ENCODE results near the gene WDHD1. TPM values are rescaled to one million over a fixed set of nuclear protein-coding genes. Genes with fewer than 3 reads are reported as not detected.

The WDHD1 gene
- total RNA-seq, 1 donor from 2014 or later: 53.8 TPM

DNA sequence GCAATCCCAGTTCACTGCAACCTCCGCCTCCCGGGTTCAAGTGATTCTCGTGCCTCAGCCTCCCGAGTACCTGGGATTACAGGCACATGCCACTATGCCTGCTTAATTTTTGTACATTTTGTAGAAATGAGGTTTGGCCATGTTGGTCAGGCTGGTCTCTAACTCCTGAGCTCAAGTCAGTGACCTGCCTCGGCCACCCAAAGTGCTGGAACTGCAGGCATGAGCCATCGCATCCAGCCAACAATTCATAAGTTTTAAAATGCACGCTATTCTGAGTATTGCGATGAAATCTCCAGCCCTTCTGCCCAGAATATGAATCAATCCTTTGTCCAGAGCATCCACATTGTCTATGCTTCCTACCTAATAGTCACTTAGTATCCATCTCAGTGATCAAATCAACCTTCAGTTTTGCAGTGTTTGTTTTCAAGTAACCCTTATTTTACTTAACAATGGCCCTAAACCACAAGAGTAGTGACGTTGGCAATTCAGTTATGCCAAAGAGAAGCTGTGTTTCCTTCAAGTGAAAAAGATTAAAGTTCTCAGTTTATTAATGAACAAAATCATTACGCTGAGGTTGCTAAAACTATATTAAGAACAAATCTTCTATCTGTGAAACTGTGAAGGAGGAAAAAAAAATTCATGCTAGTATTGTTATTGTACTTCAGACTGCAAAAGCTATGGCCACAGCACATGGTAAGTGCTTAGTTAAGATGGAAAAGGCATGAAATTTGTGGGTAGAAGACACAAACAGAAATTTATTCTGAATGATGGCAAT, 135.2 kb downstream of the WDHD1 start:
- intact Hi-C loops (cut with micrococcal nuclease): no loop called here

DNA sequence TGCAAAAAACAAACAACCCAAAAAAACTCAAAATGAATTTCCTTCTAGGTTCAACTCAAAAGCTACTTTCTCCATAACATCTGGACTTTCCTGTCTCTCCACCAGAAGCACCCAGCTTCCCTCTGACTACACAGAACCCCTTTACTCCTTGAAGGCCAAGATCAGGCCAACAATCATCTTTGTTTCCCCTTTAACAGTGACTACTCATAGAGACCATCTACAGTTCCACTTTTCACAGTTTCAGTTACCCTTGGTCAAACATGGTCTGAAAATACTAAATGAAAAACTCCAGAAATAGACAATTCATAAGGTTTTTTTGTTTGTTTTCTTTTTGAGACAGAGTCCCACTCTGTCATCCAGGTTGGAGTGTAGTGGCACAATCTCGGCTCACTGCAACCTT, 136.1 kb downstream of the WDHD1 start:
- Mint-ChIP-seq H3K36me3 (ENCODE audit: low read depth) (peaks cover 14% of the 10 kb centered on the region), H3K27ac (peak overlapping the region; percentile 11), H3K27me3 (ENCODE audit: insufficient read depth) (no peaks in the 10 kb centered on the region), H3K4me1 (ENCODE audit: low read depth) (peaks cover 54% of the 10 kb centered on the region), H3K4me3 (no peak overlapping the region), H3K9me3 (no peaks in the 10 kb centered on the region)
- DNase-seq (ENCODE audit: low spot score): no peak
- intact Hi-C loops (cut with micrococcal nuclease): no loop called here

More for the DNA sequence above, 135.2 kb downstream of the WDHD1 start:
- no peak overlapping the region for H3K27ac Mint-ChIP-seq
- peaks cover 55% of the 10 kb centered on the region for H3K4me1 Mint-ChIP-seq (ENCODE audit: low read depth)
- no peaks in the 10 kb centered on the region for H3K27me3 Mint-ChIP-seq (ENCODE audit: insufficient read depth)
- H3K4me3 Mint-ChIP-seq: no peak overlapping the region
- no peak for DNase-seq (ENCODE audit: low spot score)
- H3K9me3 Mint-ChIP-seq: no peaks in the 10 kb centered on the region
- peaks cover 14% of the 10 kb centered on the region for H3K36me3 Mint-ChIP-seq (ENCODE audit: low read depth)

DNA sequence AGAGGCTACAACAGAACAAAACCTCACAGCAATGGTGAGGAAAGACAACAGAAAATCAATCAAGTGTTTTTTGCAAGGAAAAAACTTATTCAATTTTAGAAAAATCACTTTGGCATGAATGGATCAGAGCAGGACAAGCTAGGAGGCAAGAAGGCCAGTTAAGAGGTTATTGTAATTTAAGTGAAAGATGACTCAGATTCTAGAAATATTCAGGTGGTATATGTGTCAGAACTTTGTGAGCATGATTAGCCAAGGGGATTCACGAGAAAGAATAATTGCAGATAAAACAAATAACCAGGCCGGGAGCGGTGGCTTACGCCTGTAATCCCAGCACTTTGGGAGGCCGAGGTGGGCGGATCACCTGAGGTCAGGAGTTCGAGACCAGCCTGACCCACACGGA, 137.0 kb downstream of the WDHD1 start:
- no peak for DNase-seq (ENCODE audit: low spot score)
- Mint-ChIP-seq H3K27ac (no peak overlapping the region), H3K36me3 (ENCODE audit: low read depth) (peaks cover 11% of the 10 kb centered on the region), H3K9me3 (no peaks in the 10 kb centered on the region), H3K4me3 (no peak overlapping the region), H3K4me1 (ENCODE audit: low read depth) (peaks cover 50% of the 10 kb centered on the region), H3K27me3 (ENCODE audit: insufficient read depth) (no peaks in the 10 kb centered on the region)
- intact Hi-C loops (cut with micrococcal nuclease): no loop called here

Other genes with a start within 250 kb of the WDHD1 start
- gene GCH1, start 124.3 kb downstream of the WDHD1 start, total RNA-seq: 61.4 and 62.4 TPM in 2 replicates
- 40.5 and 42.3 TPM in 2 replicates for gene SOCS4, start 137 bp upstream of the WDHD1 start, total RNA-seq
- gene MAPK1IP1L, start 24.5 kb upstream of the WDHD1 start, total RNA-seq: 139 and 141 TPM in 2 replicates
- 10.4 and 12.0 TPM in 2 replicates for gene LGALS3, start 102.2 kb upstream of the WDHD1 start, total RNA-seq
- gene DLGAP5, start 164.5 kb upstream of the WDHD1 start, total RNA-seq: 22.4 and 26.4 TPM in 2 replicates
- 24.7 and 26.6 TPM in 2 replicates for gene FBXO34, start 244.3 kb upstream of the WDHD1 start, total RNA-seq

All from activated T-helper 1 cell treated with anti-CD3 and anti-CD28 coated beads, Interleukin-12 subunit alpha, Interleukin-12 subunit beta, Interleukin-2, Interleukin-4 antibody, amounts not matched to agents 30 ng/mL and 10 ng/mL and 1 ng/mL, durations not matched to agents 14 hours and 24 hours and 36 hours (primary cell).